Transverse colon (tissue), 3 donors: ENCODE measurements around the gene KCNIP3.

Experiments
- CTCF ChIP-seq, 5 experiments: fragments of 200-600 bp in 3 of 5; fragments of 450-650 bp in 2 of 5; sonication (generic) in 3 of 5; IDR thresholded peaks; 1 replicate in 2 of 5; 2 replicates in 3 of 5; pipeline ENCODE4 v1.5.1; 2016 to 2017; ENCODE audit warnings: antibody characterized with exemption in 5 of 5, inconsistent platforms in 3 of 5, mild to moderate bottlenecking in 2 of 5, moderate library complexity in 1 of 5
- POLR2A ChIP-seq: fragments of 450-650 bp; IDR thresholded peaks from one replicate; pipeline ENCODE4 v1.6.1; 2016; ENCODE audit warnings: antibody characterized with exemption, mild to moderate bottlenecking, moderate library complexity

- TF ChIP-seq CTCF (IDR thresholded peaks at IDR 0.05), result no peak
- TF ChIP-seq POLR2A, result no peak
Measured at GRCh38 chr2:95299961-95300360, 2.8 kb downstream of the KCNIP3 start.
